OCI-LY1 (cell line): Measurements from ENCODE around the gene NHERF2.

Experiments
- H2AFZ ChIP-seq: fragments of 200-600 bp; sonication (generic), shearing (Covaris generic); 2 replicates; pipeline ENCODE4 v1.6.0; 2014; ENCODE audit warnings: antibody characterized with exemption, mild to moderate bottlenecking, low read length
- H3F3A ChIP-seq: fragments of 200-600 bp; sonication (generic), shearing (Covaris generic); 2 replicates; pipeline ENCODE4 v1.6.0; 2014; ENCODE audit warnings: mild to moderate bottlenecking, antibody characterized with exemption, low read length, moderate library complexity; ENCODE audit not compliant: insufficient read depth
- H3K27ac ChIP-seq: fragments of 200-600 bp; sonication (generic); 2 replicates; pipeline ENCODE4 v1.5.1; 2014; ENCODE audit warnings: low read length, mixed run types, mild to moderate bottlenecking, low read depth; ENCODE audit not compliant: poor library complexity, severe bottlenecking
- H3K27me3 ChIP-seq: fragments of 200-600 bp; sonication (generic); 2 replicates; pipeline ENCODE4 v1.6.0; 2014; ENCODE audit warnings: antibody characterized with exemption, mild to moderate bottlenecking, low read length, moderate library complexity; ENCODE audit not compliant: insufficient read depth
- H3K36me3 ChIP-seq: fragments of 200-600 bp; sonication (generic); 2 replicates; pipeline ENCODE4 v1.6.1; 2014; ENCODE audit warnings: mild to moderate bottlenecking, antibody characterized with exemption, low read length, moderate library complexity, mixed read lengths; ENCODE audit not compliant: insufficient read depth
- H3K4me1 ChIP-seq: fragments of 200-600 bp; sonication (generic); 2 replicates; pipeline ENCODE4 v1.5.1; 2014; ENCODE audit warnings: mild to moderate bottlenecking, low read length, moderate library complexity; ENCODE audit not compliant: insufficient read depth, severe bottlenecking
- H3K4me2 ChIP-seq: fragments of 200-600 bp; sonication (generic), shearing (Covaris generic); 2 replicates; pipeline ENCODE4 v1.6.1; 2014; ENCODE audit warnings: low read length
- H3K4me3 ChIP-seq: fragments of 200-600 bp; sonication (generic); 2 replicates; pipeline ENCODE4 v1.5.1; 2014; ENCODE audit warnings: low read length, low read depth, mild to moderate bottlenecking, mixed read lengths; ENCODE audit not compliant: poor library complexity, severe bottlenecking
- H3K79me2 ChIP-seq: fragments of 200-600 bp; shearing (Covaris generic); 2 replicates; pipeline ENCODE4 v1.6.1; 2016; ENCODE audit warnings: mixed run types, low read length, mixed read lengths; ENCODE audit not compliant: insufficient read depth
- H3K9ac ChIP-seq: fragments of 200-600 bp; sonication (generic), shearing (Covaris generic); 2 replicates; pipeline ENCODE4 v1.6.1; 2014; ENCODE audit warnings: mild to moderate bottlenecking, low read length, mixed read lengths
- H3K9me2 ChIP-seq: fragments of 200-600 bp; sonication (generic), shearing (Covaris generic); 2 replicates; pipeline ENCODE4 v1.6.1; 2014; ENCODE audit warnings: low read depth, mild to moderate bottlenecking, low read length, mixed read lengths
- H3K9me3 ChIP-seq: fragments of 200-600 bp; shearing (Covaris generic); 2 replicates; pipeline ENCODE4 v1.6.1; 2014; ENCODE audit warnings: low read length, mixed read lengths
- H4K20me1 ChIP-seq: fragments of 200-600 bp; sonication (generic), shearing (Covaris generic); 2 replicates; pipeline ENCODE4 v1.6.0; 2016; ENCODE audit warnings: mild to moderate bottlenecking, low read length; ENCODE audit not compliant: insufficient read depth
- EZH2 ChIP-seq: fragments of 200-600 bp; sonication (generic), shearing (Covaris generic); IDR thresholded peaks from 2 replicates; pipeline ENCODE4 v1.8.0; 2017; ENCODE audit warnings: borderline replicate concordance, mixed run types, mild to moderate bottlenecking, antibody characterized with exemption, low read length, moderate library complexity, mixed read lengths
- TF ChIP-seq, protein P1 (sequence below): fragments of 200-600 bp; sonication (generic), shearing (Covaris generic); IDR thresholded peaks from 2 replicates; pipeline ENCODE4 v1.5.1; 2017; ENCODE audit warnings: mild to moderate bottlenecking, antibody characterized with exemption, low read length, moderate library complexity, mixed read lengths

The NHERF2 gene

DNA sequence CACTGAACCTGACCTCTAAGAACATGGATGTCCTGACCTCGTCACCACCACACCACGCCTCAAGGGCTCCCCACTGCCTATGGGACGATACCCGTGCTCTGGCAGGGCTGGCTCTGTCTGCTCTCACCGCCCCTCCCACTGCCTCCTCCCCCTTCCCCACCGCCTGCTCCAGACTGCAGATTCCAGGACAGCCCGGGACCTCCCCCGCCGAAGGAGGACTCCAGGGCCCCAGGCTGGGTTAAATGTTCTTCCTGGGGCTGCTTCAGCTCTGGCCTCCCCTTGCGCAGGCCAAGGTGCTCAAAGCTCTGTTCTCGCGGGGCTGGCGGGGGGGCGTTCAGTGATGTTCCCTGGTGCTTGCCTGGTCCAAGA is 4.0 kb upstream of the NHERF2 start:
- Histone ChIP-seq H3K9me2 (no peaks in the 10 kb centered on the region), H2AFZ (no peak overlapping the region), H4K20me1 (no peaks in the 10 kb centered on the region), H3K27ac (no peak overlapping the region), H3K9ac (peak overlapping the region; percentile 32; the same call in 1 of the 2 replicates), H3K4me1 (peaks cover 16% of the 10 kb centered on the region), H3K4me3 (peak overlapping the region; percentile 45), H3K9me3 (no peaks in the 10 kb centered on the region), H3K4me2 (peak overlapping the region; percentile 64), H3K27me3 (peaks cover 9% of the 10 kb centered on the region; the same call in 1 of the 2 replicates), H3K36me3 (no peaks in the 10 kb centered on the region), H3K79me2 (no peaks in the 10 kb centered on the region), H3F3A (no peaks in the 10 kb centered on the region)
- TF ChIP-seq, protein P1, sequence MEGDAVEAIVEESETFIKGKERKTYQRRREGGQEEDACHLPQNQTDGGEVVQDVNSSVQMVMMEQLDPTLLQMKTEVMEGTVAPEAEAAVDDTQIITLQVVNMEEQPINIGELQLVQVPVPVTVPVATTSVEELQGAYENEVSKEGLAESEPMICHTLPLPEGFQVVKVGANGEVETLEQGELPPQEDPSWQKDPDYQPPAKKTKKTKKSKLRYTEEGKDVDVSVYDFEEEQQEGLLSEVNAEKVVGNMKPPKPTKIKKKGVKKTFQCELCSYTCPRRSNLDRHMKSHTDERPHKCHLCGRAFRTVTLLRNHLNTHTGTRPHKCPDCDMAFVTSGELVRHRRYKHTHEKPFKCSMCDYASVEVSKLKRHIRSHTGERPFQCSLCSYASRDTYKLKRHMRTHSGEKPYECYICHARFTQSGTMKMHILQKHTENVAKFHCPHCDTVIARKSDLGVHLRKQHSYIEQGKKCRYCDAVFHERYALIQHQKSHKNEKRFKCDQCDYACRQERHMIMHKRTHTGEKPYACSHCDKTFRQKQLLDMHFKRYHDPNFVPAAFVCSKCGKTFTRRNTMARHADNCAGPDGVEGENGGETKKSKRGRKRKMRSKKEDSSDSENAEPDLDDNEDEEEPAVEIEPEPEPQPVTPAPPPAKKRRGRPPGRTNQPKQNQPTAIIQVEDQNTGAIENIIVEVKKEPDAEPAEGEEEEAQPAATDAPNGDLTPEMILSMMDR: no peak
- no peak for TF ChIP-seq EZH2

DNA sequence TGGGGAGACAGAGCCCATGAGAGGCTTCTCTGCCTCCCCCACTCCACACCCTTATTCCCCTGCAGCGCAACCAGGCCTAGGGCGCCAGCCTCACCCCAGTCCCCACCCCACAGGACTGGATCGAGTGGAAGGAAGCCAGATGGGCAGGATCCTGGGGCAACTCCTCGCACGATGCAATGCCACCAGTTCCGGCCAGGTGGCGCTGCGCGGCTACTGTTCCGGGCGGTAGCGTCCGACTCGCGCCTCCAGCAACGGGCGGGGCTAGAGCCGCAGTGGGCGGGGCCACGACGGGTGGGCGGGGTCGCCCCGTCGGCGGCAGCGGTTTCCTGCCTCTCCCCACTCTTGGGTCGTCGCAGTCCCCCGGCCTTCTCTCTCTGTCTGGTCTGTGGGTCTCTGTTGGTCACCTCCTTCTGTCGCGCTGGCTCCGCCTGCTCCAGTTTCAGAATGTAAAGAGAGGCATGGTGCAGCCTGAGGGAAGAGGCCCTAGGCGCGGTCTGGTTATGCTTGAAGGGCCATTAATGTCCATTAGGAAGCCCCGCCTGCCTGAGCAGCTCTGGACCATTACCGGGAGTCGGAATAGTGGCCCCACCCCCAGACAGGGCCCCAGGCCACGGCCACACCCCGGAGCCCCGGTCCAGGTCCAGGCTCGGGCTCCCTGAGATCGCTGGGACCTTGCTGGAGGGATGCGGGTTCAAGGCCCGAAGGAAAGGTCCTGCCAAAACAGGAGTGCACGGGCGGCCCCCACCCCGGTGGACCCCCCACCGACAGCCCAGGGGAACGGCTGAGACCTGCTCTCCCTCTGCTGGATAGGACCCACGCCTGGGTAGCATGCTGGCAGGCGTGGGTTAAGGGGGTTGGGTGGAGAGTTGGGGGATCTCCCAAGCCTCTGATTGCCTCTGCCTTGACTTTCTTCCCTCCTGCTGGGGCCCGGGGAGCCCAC is 3.3 kb upstream of the NHERF2 start:
- Histone ChIP-seq H3K4me1 (peaks cover 16% of the 10 kb centered on the region), H3K27me3 (peaks cover 16% of the 10 kb centered on the region), H4K20me1 (no peaks in the 10 kb centered on the region), H3K4me3 (peak overlapping the region; percentile 45), H3K79me2 (no peaks in the 10 kb centered on the region), H2AFZ (no peak overlapping the region), H3K36me3 (no peaks in the 10 kb centered on the region), H3K9ac (peak overlapping the region; percentile 32; the same call in 1 of the 2 replicates), H3K4me2 (peak overlapping the region; percentile 64), H3K9me3 (no peaks in the 10 kb centered on the region), H3K9me2 (no peaks in the 10 kb centered on the region), H3F3A (no peaks in the 10 kb centered on the region), H3K27ac (no peak overlapping the region)
- TF ChIP-seq, protein P1: peak; percentile 95
- no peak for TF ChIP-seq EZH2

DNA sequence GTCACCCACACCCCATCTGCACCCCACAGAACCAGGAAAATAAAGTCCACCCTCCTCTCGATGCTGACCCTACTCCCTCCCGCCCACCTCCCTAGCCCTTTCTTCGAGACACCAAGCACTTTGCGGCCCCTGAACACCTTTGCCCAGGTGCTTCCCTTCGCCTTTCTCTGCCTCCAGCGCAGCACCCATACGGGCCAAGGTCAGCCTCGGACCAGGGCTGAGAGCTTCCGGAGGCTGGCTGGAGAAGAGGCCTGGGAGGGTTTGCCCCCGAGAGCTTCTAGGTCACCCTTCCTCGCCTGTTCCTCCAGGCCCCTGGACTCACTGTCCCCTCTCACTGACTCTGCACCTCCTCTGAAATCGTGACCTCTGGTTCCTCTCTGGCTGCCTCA is 2.7 kb upstream of the NHERF2 start:
- no peaks in the 10 kb centered on the region for H3K9me3 ChIP-seq
- no peak overlapping the region for H3K27ac ChIP-seq
- peaks cover 16% of the 10 kb centered on the region for H3K27me3 ChIP-seq
- no peak overlapping the region for H2AFZ ChIP-seq
- no peaks in the 10 kb centered on the region for H3K36me3 ChIP-seq
- no peaks in the 10 kb centered on the region for H3K79me2 ChIP-seq
- H3K9me2 ChIP-seq: no peaks in the 10 kb centered on the region
- no peaks in the 10 kb centered on the region for H3F3A ChIP-seq
- TF ChIP-seq, protein P1: no peak
- no peak for TF ChIP-seq EZH2
- H3K9ac ChIP-seq: no peak overlapping the region
- no peak overlapping the region for H3K4me2 ChIP-seq
- peaks cover 16% of the 10 kb centered on the region for H3K4me1 ChIP-seq
- H4K20me1 ChIP-seq: no peaks in the 10 kb centered on the region
- no peak overlapping the region for H3K4me3 ChIP-seq
